GM19455 (cell line): ENCODE results near the gene CFAP45.
A peak's percentile ranks its signal among the peaks of the same experiment; 100 is the strongest.
"Not testable (repeated sequence)": the region's sequence is repeated elsewhere in the genome, so short reads cannot be mapped to it uniquely, and the experiment has no call there.

ENCODE experiments used
- ATAC-seq: cut with Tn5 transposase; IDR thresholded peaks from one replicate; pipeline ENCODE4 v1.9.1; 2021; ENCODE audit not compliant: unreplicated experiment

The CFAP45 gene

GRCh38 chr1:159908031-159908940, 8.3 kb upstream of the CFAP45 start:
- ATAC-seq, result no peak

DNA sequence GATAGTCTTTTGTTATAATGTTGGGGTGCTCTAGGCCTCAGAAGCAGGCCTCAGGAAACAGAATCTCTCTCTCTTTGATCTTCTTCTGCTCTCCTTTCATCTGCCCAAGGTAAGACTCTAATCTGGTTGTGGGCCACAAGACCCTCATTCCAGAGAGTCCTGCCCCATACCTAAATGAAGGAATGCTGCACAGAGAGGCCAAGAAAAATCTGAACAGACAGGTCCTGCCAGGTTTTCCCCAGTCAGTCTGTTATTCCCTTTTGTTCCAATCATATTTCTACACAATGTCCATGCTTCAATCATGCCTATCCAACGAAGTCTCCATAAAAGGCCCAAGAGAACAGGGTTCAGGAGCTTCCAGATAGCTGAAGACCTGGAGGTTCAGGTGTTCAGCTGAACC, 7.0 kb upstream of the CFAP45 start:
- ATAC-seq, result no peak

- not testable (repeated sequence) for ATAC-seq
These were observed 4.1 kb upstream of the CFAP45 start for GRCh38 chr1:159904036-159904435.

GRCh38 chr1:159902541-159902940, 2.6 kb upstream of the CFAP45 start:
- ATAC-seq, result no peak

DNA sequence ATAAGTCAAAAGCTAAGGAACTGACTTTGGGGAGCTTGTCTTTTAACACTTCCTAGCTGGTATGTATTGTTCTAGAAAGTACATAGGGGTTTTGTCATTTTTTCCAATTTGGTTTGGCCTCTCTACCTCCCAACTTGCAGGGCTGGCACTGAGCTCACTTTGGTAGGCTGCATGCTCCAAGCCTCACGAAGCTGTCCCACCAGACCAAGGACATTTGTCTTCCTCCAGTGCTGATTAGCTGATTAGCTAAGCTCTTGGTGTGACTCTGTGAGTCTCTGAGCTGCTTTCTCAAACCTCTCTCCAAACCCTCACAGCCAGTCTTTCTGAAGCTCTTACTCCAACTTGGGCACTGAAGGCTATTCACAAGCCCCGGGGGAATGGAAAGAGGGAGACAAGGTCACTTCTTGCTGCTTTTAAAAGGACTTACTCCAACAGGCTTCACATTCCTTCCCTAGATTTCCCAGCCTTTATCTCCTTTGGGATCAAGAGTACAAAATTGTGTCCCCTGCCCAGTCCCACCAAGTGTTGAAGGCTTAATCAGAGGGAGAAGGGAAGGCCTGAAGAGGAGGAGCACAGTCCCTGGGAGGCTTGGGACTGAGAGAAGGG, 893 bp upstream of the CFAP45 start:
- ATAC-seq, result no peak

DNA sequence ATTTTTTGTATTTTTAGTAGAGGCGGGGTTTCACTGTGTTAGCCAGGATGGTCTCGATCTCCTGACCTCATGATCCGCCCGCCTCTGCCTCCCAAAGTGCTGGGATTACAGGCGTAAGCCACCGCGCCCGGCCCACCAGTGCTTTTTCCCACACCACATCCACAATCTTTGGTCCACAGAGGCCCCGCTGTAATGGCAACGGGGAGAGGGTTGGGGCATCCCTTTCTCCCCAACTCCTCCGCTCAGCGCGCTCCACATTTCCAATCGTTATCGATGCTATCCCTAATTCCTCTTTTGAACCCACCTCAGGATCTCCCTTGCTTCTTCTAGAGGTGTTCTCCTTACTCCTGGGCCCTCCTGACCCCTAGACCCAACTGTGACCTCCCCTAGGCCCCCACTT, 331 bp downstream of the CFAP45 start:
- not testable (repeated sequence) for ATAC-seq

DNA sequence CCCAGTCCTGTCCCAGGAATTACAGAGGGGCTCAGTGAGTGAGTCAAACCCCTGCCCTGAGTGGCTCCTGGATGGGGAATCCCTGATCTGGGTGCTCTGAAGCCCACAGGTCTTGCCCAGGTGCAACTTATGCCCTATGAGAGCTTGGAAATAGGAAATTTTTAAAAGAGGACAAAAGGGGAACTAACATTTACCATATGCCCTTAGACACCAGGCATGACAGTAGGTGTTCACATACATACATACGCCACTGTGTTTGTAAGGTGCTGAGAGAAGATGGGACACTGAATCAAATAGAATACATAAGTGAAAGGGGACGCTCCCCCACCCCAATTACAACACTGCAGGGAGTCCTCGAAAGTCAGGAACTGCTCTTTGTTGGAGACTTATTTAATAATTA, 1.4 kb downstream of the CFAP45 start:
- no peak for ATAC-seq

- ATAC-seq, result no peak
These were observed 2.0 kb downstream of the CFAP45 start for GRCh38 chr1:159897962-159898361.

DNA sequence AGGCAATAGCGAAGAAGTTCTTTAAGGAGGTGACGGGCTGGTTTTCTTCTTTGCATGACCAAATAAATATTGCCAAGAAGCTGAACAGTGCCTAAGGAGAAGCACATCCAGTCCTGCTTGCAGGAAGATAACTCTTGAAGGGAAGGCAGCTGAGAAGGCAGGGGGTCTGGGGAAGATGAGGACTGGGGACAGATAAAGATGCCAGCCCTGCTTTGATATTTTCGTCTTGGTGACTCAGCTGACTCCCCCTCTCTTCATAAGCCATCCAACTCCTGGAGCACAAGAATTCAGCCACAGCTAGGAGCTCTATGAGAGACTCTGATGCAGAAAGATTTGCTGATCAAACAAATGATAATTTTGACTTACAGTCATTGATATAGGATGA, 3.4 kb downstream of the CFAP45 start:
- ATAC-seq, result no peak

DNA sequence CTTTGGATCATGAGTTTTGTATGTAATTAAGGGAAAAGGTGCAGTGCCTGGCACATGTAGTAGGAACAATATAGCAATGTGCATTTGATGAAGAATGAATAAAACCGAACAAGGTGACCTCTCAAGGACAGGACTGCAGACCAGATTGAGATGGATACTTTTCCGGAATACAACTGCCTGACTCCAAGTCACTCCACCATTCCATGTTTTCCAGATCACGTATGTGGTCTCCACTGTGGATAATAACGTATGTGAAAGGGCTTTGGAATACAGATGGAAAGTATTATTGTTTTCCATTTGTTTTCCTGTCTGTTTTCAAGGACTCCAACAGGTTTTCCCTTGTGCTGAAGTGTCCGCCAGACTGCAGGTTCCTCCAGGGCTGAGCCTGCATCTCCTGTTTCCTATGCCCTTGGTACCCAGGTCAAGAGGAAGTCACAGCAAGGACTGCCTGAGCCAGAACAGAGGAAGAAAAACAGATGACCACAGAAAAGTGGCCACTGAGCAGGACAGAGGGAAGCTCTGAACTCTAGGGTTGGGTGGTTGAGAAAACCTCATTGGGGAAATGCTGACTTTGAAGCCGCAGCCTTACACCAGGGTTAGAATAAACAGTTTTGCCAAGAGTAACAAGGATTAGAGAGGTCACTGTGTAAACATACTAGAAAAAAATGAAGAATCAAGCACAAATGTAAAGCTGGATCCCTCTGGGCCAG, 4.0 kb downstream of the CFAP45 start:
- ATAC-seq, result no peak

DNA sequence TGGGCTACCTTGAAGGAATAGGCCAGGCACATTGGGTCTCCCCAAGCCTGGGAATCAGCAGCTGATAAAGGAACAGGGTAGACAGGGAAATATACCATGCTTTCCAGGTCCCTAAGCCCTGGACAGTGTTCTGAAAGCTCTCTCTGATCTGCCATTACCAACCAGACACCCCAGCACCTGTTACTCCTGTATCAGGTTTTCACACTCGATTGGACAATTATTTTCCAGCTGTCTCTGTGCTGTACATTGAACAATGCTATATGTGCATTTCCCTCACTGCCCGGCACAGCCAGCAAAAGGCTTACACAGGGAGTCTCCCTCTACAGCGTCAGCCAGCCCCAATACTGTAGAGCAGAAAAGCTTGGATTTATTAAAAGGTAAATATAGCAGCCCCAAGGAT, 4.7 kb downstream of the CFAP45 start:
- no peak for ATAC-seq

DNA sequence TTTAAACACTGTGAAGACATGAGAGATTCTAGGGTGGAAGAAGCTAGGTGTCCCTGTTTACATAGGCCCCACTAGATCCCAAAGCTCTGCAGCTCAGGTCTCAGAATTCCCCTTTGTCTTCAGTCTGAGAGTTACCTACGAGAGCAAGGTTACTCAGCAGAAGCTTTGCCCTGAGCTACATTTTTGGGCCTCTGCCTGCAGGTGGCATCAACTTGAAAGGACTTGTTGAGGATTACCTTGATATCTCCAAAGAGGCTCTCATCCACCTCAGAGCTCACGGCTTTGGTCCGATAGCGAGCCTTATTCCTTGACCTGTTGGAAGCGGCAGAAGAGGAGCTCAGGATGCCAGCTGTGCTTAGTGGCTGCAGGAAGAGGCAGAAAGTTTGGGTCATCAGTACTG, 7.0 kb downstream of the CFAP45 start:
- no peak for ATAC-seq

DNA sequence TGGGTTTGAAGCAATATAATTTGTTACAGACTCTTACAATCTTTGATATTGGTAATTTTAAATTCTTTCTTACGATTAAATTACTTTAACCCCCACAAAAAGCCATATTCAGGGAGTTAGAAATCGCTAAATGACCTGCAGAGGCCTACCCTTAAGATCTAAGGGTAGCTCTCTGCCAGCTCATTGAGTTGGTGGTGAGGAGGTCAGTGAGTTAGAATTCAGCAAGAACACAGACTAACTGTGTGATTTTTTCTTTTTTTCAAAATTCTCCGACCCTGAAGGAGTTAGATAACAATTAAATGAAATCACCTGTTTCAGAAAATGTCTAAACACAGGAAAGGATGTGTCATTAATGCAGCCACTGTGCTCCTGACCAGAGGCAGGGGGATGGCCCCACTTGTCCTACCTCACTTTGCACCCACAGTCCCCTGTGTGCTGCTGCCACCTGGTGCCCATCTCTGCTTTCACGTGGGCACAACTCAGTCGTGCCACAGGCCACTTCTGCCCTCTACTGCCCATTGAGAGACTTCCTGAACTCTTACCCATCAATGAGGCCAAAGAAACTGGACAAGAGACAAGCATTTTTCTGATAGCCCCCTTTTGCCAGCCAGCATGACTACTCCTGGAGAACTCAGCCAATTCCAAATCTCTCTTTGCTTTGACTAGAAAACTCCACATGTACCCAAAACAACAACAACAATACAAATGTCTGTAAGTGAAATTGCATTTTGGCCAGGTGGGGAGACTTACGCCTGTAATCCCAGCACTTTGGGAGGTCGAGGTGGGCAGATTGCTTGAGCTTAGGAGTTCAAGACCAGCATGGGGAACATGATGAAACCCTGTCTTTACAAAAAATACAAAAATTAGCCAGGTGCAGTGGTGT, 8.4 kb downstream of the CFAP45 start:
- ATAC-seq, result peak; percentile 47

DNA sequence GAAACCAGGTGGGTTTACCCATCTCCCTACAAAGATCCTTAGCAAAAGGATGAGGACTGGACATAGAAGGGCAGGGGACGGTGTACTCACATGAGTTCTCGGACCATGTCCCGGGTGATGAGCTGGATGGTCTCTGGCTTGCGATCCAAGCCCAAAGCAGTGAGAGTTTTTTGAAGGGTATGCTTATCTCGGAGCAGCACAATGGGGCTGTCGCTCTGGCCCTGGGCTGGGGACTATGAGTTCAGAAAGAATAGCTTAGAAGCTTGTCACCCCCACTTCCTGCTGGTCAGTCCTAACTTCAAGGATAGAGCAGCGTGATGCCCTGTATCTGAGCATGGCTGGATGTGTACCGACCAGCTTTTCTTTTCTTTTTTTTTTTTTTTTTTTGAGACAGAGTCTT, 9.6 kb downstream of the CFAP45 start:
- ATAC-seq, result no peak

- ATAC-seq, result peak; percentile 85
These were observed 10.1 kb downstream of the CFAP45 start for GRCh38 chr1:159889821-159890252.

DNA sequence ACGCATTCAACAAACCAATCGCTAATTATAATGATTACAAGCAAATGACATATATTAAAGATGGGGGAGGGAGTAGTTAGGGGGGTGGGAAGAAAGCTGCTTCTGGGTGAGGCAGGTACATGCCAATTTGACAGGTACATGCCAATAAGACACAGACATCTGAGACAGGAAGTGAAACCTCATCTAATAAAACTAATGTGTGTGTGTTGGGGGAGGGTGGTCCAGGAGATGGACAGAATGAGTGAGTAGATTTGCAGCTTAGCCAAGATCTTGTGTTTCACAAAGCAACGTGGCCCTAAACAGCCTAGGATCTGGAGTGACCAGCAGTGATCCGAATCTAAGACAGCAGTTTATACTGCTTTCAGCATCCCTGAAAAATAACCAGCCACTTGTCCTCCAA, 10.8 kb downstream of the CFAP45 start:
- ATAC-seq, result no peak

DNA sequence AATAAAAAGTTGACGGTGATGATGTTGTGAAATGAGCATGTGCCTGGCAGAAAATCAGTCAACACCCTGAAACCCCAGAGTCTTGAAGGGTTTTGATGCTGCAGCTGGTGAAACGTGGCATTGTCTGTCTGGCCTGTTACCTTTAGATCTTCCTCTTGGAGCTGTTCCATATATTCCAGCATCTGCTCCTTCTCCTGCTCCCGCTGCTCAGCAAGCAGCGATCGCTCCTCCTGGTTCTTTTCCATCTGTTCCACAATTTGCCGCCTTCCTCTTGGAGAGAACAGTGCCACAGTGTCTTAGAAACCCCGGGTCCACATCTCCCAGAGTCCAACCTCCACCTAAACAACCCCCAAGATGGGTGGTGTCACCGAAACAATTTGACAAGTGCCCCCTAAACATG, 15.7 kb downstream of the CFAP45 start:
- ATAC-seq, result no peak

- no peak for ATAC-seq
These were observed 16.8 kb downstream of the CFAP45 start for GRCh38 chr1:159883134-159883533.

- no peak for ATAC-seq
These were observed 17.5 kb downstream of the CFAP45 start for GRCh38 chr1:159882527-159882862.

DNA sequence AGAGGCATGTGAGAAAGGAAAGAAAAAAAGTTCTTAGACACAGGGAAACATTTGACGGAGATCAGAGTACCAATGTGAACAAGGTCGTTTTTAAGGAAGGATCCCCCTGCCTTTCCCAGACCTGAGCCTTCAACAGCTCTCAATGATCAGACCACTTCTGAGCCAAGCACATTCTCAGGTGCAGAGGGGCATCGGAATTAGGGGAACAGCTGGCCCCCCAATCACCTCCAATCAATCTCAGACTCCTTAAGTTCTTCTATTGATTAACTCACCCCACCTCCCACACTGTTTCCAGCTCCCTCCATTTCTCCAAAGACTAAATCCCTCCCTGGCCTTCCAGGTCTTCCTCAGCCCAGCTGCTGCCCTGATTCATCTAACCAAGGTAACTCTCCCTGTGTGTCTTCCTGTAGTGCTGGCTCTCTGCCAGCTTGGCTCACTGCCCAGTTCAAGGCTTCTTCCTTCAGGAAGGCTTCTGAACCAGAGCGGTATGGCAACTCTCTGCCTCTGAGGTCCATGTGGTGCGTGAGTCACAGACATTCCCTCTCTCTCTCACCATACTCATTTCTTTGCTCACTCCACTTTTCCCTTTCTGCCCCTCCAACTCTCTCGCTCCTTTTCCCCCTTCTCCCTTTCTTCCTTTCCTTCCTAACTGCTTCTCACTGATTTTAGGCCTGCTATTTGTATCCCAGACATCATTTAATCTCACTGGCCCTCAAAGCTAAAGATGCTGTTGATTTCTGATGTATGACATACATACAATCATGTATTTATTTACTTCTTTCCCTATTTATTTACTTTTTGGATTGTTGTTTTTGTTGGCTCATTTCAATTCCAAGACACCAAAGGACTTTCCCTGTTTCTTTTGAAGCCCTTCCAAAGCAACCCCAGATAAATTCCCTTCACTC, 18.1 kb downstream of the CFAP45 start:
- ATAC-seq, result no peak
